Heart right ventricle (tissue), 16 donors: ENCODE data around the gene NECAB2. TPM values are rescaled to one million over a fixed set of nuclear protein-coding genes. Genes with fewer than 3 reads are reported as not detected.

Source experiments
- ATAC-seq, 8 donors: fragments of 200-7000 bp; cut with Tn5 transposase; one replicate each; pipeline ENCODE4 v1.9.1; 2020; ENCODE audit warnings: mild to moderate bottlenecking in 8 of 8, moderate library complexity in 8 of 8, moderate number of reproducible peaks in 1 of 8
- DNase-seq, 2 donors: peaks; one replicate each; pipeline ENCODE4 v3.0.0-alpha.2; 2020
- H3K27ac ChIP-seq, 10 donors: fragments of 200-600 bp; sonication (generic) in 2 of 10; one replicate each; pipeline versions ENCODE4 v1.5.0 to v1.8.0; 2020 to 2022; ENCODE audit warnings: mild to moderate bottlenecking in 3 of 10
- H3K27me3 ChIP-seq, 7 donors: fragments of 200-600 bp; one replicate each; pipeline ENCODE4 v1.8.0; 2021 to 2022; ENCODE audit warnings: mild to moderate bottlenecking in 2 of 7
- H3K36me3 ChIP-seq, 9 donors: fragments of 200-600 bp; sonication (generic) in 1 of 9; one replicate each; pipeline versions ENCODE4 v1.5.0 to v1.8.0; 2020 to 2022; ENCODE audit warnings: mild to moderate bottlenecking in 2 of 9
- H3K4me1 ChIP-seq, 9 donors: fragments of 200-600 bp; sonication (generic) in 1 of 9; one replicate each; pipeline versions ENCODE4 v1.5.0 to v1.8.0; 2020 to 2022; ENCODE audit warnings: mild to moderate bottlenecking in 4 of 9
- H3K4me3 ChIP-seq, 10 donors: fragments of 200-600 bp; sonication (generic) in 2 of 10; one replicate each; pipeline versions ENCODE4 v1.5.0 to v1.8.0; 2020 to 2022; ENCODE audit warnings: mild to moderate bottlenecking in 7 of 10, moderate library complexity in 2 of 10
- H3K9me3 ChIP-seq, 11 donors: fragments of 200-600 bp in 10 of 11; sonication (generic) in 2 of 11; one replicate each; pipeline versions ENCODE4 v1.5.0 to v1.8.0; 2013 to 2022; ENCODE audit warnings: mild to moderate bottlenecking in 2 of 11, control low read depth in 1 of 11, moderate library complexity in 1 of 11
- CTCF ChIP-seq, 9 donors: fragments of 200-600 bp; sonication (generic) in 2 of 9; IDR thresholded peaks; one replicate each; pipeline versions ENCODE4 v1.5.0 to v1.8.0; 2021 to 2022; ENCODE audit warnings: antibody characterized with exemption in 9 of 9, mild to moderate bottlenecking in 5 of 9, moderate library complexity in 1 of 9
- WGBS, 2 donors: extraction: QIAGEN DNeasy Blood & Tissue Kit; methylation state at CpG; one replicate each; pipeline ENCODE4 v1.1.7; 2013; ENCODE audit warnings: inconsistent platforms in 1 of 2; 5-methylcytosine and 5-hydroxymethylcytosine counted together
- intact Hi-C, 10 donors: fragments of 100-400 bp; cut with DNase I; formaldehyde crosslinking; loops; one replicate each; pipeline versions ENCODE4 v1.11.1 to v1.14.2; 2022
- polyA plus RNA-seq, 2 donors: library from polyadenylated mRNA; stranded (reverse); fragments of 200-250 nt; gene quantifications; one replicate each; pipeline ENCODE4 v1.2.3, GENCODE V29; 2013
- total RNA-seq, 10 donors: library from RNA; stranded (reverse); fragmentation: NEBNext Ultra II Directional in 3 of 10; extraction: Animal tissue kit (Norgen Biotek cat#: 25700) in 3 of 10; gene quantifications; one replicate each; pipeline versions ENCODE4 v1.2.1 to v1.2.4, GENCODE V29; 2021 to 2023
- donor health status: Arrhythmogenic right ventricular cardiomyopathy.
- donor health status: ischemic (EF 13 %, LVEDD 7.1; RV severe dilation, severe dysfunction).
- donor health status: healthy with polysubstance abuse.
- donor health status: DM: no; HTN: yes; CAD: no.
- donor health status: DM: no; HTN: no; CAD: no.
- donor health status: ischemic (EF 25% LVEDD 6.9; RV normal size, moderate dysfunction).
- donor health status: ischemic (EF 25% LVEDD 5.7; RV mildly dilated, moderate dysfunction).
- donor health status: healthy.
- donor health status: DM: yes; HTN: yes; CAD: no.
- donor health status: Ischemic cardiomyopathy.
- donor health status: ischemic (EF 35%, LVEDD 5.7; RV mildly dilated, moderate dysfunction).
- donor health status: nonischemic (EF 11% LVEDD 7.7; RV severe dilation, severe dysfunction).
- donor health status: DM: yes; HTN: yes; CAD: no.
- donor health status: PGD.
- donor health status: ischemic (EF 29% LVEDD 5.4; RV normal size, mild dysfunction).
- donor health status: nonischemic (EF 23%, LVEDD 6.1; RV moderate dilation, normal function).

Gene NECAB2
- total and polyA plus RNA-seq, 12 donors = 0.32 to 3.2 (median 1.0) TPM

GRCh38 chr16:83932304-83932703, 35.7 kb upstream of the NECAB2 start:
- intact Hi-C loops = no loop called here
- 95 to 96% methylated on average over 11 of the region's 11 CpGs for WGBS, 2 donors
- H3K9me3 ChIP-seq = no peaks in the 10 kb centered on the region
- TF ChIP-seq CTCF (IDR thresholded peaks at IDR 0.05) = no peak
- H3K27me3 ChIP-seq = no peaks in the 10 kb centered on the region
- DNase-seq (no peak), ATAC-seq (no peak)
- H3K27ac ChIP-seq = no peak overlapping the region
- no peak overlapping the region for H3K4me3 ChIP-seq
- H3K4me1 ChIP-seq = peaks cover 0 to 16% (median 9%) of the 10 kb centered on the region in 9 donors
- H3K36me3 ChIP-seq = peaks cover 0 to 8% (median 0%) of the 10 kb centered on the region in 9 donors

- ATAC-seq (no peak), DNase-seq (no peak)
- 83 to 90% methylated on average over 25 of the region's 25 CpGs for WGBS, 2 donors
These were observed 34.9 kb upstream of the NECAB2 start for GRCh38 chr16:83932955-83933673.

GRCh38 chr16:83933885-83934683, 34.0 kb upstream of the NECAB2 start:
- no peak for DNase-seq
- Histone ChIP-seq H3K4me1 (peaks cover 0 to 19% (median 9%) of the 10 kb centered on the region in 9 donors), H3K4me3 (no peak overlapping the region), H3K27ac (no peak overlapping the region), H3K27me3 (no peaks in the 10 kb centered on the region), H3K9me3 (no peaks in the 10 kb centered on the region), H3K36me3 (peaks cover 0 to 3% (median 0%) of the 10 kb centered on the region in 9 donors)
- intact Hi-C loops = no loop called here
- 83 to 85% methylated on average over 28 of the region's 28 CpGs for WGBS, 2 donors
- TF ChIP-seq CTCF (IDR thresholded peaks at IDR 0.05) = no peak
- no peak for ATAC-seq

More at GRCh38 chr16:83932955-83933673, 34.9 kb upstream of the NECAB2 start:
- no peak overlapping the region for H3K4me3 ChIP-seq
- H3K4me1 ChIP-seq = peaks cover 0 to 16% (median 9%) of the 10 kb centered on the region in 9 donors
- H3K27me3 ChIP-seq = no peaks in the 10 kb centered on the region
- peaks cover 0 to 8% (median 0%) of the 10 kb centered on the region in 9 donors for H3K36me3 ChIP-seq
- no peaks in the 10 kb centered on the region for H3K9me3 ChIP-seq
- intact Hi-C loops = no loop called here
- no peak for TF ChIP-seq CTCF (IDR thresholded peaks at IDR 0.05)
- no peak overlapping the region for H3K27ac ChIP-seq

GRCh38 chr16:83934684-83934977, 33.4 kb upstream of the NECAB2 start:
- H3K27ac ChIP-seq = no peak overlapping the region
- WGBS, 2 donors = 71 to 78% methylated on average over 12 of the region's 12 CpGs
- ATAC-seq = no peak
- no peaks in the 10 kb centered on the region for H3K36me3 ChIP-seq
- no peak for DNase-seq
- H3K4me3 ChIP-seq = no peak overlapping the region
- intact Hi-C loops = no loop called here
- TF ChIP-seq CTCF (IDR thresholded peaks at IDR 0.05) = no peak
- peaks cover 0 to 24% (median 12%) of the 10 kb centered on the region in 9 donors for H3K4me1 ChIP-seq
- H3K9me3 ChIP-seq = no peaks in the 10 kb centered on the region
- H3K27me3 ChIP-seq = no peaks in the 10 kb centered on the region
